ENCODE measurements around the gene ARHGEF28.

ARHGEF28 gene

GRCh38 chr5:73938938-73939320 lies 312.9 kb downstream of the ARHGEF28 start:
- Histone ChIP-seq H3K27me3 (ENCODE audit: insufficient read depth, poor library complexity, severe bottlenecking) (no peaks in the 10 kb centered on the region), H3K27ac (replicated peaks) (no peak overlapping the region), H3K4me3 (replicated peaks; ENCODE audit: insufficient read depth, low read length) (no peak overlapping the region)
- no peak for DNase-seq (ENCODE audit: low read depth in 1 of 2, low spot score in 1 of 2)
- TF ChIP-seq SPI1 (IDR thresholded peaks at IDR 0.05; ENCODE audit: borderline replicate concordance, low read depth) (no peak), REST (IDR thresholded peaks at IDR 0.05; ENCODE audit: insufficient replicate concordance, low read depth) (no peak), CTCF (IDR thresholded peaks at IDR 0.05; ENCODE audit: insufficient read depth, low read length) (no peak), POLR2AphosphoS5 (IDR thresholded peaks at IDR 0.05; ENCODE audit: low read depth) (no peak), GABPA (IDR thresholded peaks at IDR 0.05; ENCODE audit: low read depth) (no peak)

GRCh38 chr5:73939557-73939956 lies 313.6 kb downstream of the ARHGEF28 start:
- TF ChIP-seq GABPA (IDR thresholded peaks at IDR 0.05; ENCODE audit: low read depth) = no peak
- no peak for TF ChIP-seq REST (IDR thresholded peaks at IDR 0.05; ENCODE audit: insufficient replicate concordance, low read depth)
- no peak overlapping the region for H3K27ac ChIP-seq (replicated peaks)
- DNase-seq (ENCODE audit: low read depth in 1 of 2, low spot score in 1 of 2) = no peak
- H3K4me3 ChIP-seq (replicated peaks; ENCODE audit: insufficient read depth, low read length) = no peak overlapping the region
- no peaks in the 10 kb centered on the region for H3K27me3 ChIP-seq (ENCODE audit: insufficient read depth, poor library complexity, severe bottlenecking)

GRCh38 chr5:73940026-73940425 lies 314.0 kb downstream of the ARHGEF28 start:
- DNase-seq (ENCODE audit: low read depth in 1 of 2, low spot score in 1 of 2) = no peak
- no peak overlapping the region for H3K27ac ChIP-seq (replicated peaks)

More at GRCh38 chr5:73940026-73940425, 314.0 kb downstream of the ARHGEF28 start:
- TF ChIP-seq REST (IDR thresholded peaks at IDR 0.05; ENCODE audit: insufficient replicate concordance, low read depth) = no peak
- TF ChIP-seq CTCF (IDR thresholded peaks at IDR 0.05; ENCODE audit: insufficient read depth, low read length) = no peak
- TF ChIP-seq GABPA (IDR thresholded peaks at IDR 0.05; ENCODE audit: low read depth) = no peak
- TF ChIP-seq POLR2AphosphoS5 (IDR thresholded peaks at IDR 0.05; ENCODE audit: low read depth) = no peak
- no peak for TF ChIP-seq SPI1 (IDR thresholded peaks at IDR 0.05; ENCODE audit: borderline replicate concordance, low read depth)
- H3K4me3 ChIP-seq (replicated peaks; ENCODE audit: insufficient read depth, low read length) = no peak overlapping the region
- H3K27me3 ChIP-seq (ENCODE audit: insufficient read depth, poor library complexity, severe bottlenecking) = no peaks in the 10 kb centered on the region

Data from HL-60 (cell line).